K562 (cell line): Measurements from ENCODE around the gene SOS2. TPM values are rescaled to one million over a fixed set of nuclear protein-coding genes. Genes with fewer than 3 reads are reported as not detected.

Experiments used
- ATAC-seq: fragments of 200-7000 bp; cut with Tn5 transposase; 3 replicates; pipeline ENCODE4 v1.9.1; 2020; ENCODE audit warnings: moderate library complexity
- BruUV-seq: library from RNA; stranded (reverse); fragments of 400-500 nt; replicated peaks from 2 replicates; lab custom pipeline; 2021; lab: Mats Ljungman, UMichigan
- CTCF ChIA-PET: fragments of 300-600 bp; formaldehyde crosslinking; extraction: SDS; loops from one replicate; lab custom pipeline; 2021; ENCODE audit warnings: low intra/inter-chr PET ratio; lab: Yijun Ruan, JAX
- POLR2A ChIA-PET: fragments of 300-600, 350-650 bp; sonication (Branson Sonifier 250); formaldehyde crosslinking; extraction: SDS; loops from one replicate; lab custom pipeline; 2021; ENCODE audit warnings: antibody characterized with exemption, inconsistent platforms; lab: Yijun Ruan, JAX
- DNase-seq, 4 experiments: peaks; one replicate each; pipeline versions ENCODE4 v3.0.0 to v3.0.0-alpha.2; 2011 to 2018; ENCODE audit warnings: low spot score in 3 of 4, mixed read lengths in 3 of 4; ENCODE audit errors: extremely low read depth in 1 of 4
- FAIRE-seq: peaks from 2 replicates; lab custom pipeline; 2011; peaks lifted over from hg19 to GRCh38; lab: Jason Lieb, UNC
- H2AFZ ChIP-seq: 2 replicates; pipeline ENCODE4 v1.6.0; 2011; ENCODE audit warnings: low read depth, low read length, control low read depth, inconsistent platforms
- H3K27ac ChIP-seq: fragments of 200-600 bp; 3 replicates; pipeline ENCODE4 v1.8.0; 2011; ENCODE audit warnings: low read depth, mild to moderate bottlenecking, control low read depth, inconsistent platforms, low read length, moderate library complexity, mixed read lengths; ENCODE audit errors: extremely low read depth
- H3K27me3 ChIP-seq, 2 experiments: fragments of 300-600 bp in 1 of 2; 2 replicates in 1 of 2; 3 replicates in 1 of 2; pipeline versions ENCODE4 v1.6.0 to v1.8.0; 2011; ENCODE audit warnings: inconsistent platforms in 2 of 2, low read length in 2 of 2, mild to moderate bottlenecking in 1 of 2, mixed read lengths in 1 of 2, moderate library complexity in 1 of 2; ENCODE audit not compliant: control insufficient read depth in 2 of 2, insufficient read depth in 2 of 2
- H3K36me3 ChIP-seq: fragments of 300-600 bp; 3 replicates; pipeline ENCODE4 v1.8.0; 2011; ENCODE audit warnings: mild to moderate bottlenecking, low read length, inconsistent platforms; ENCODE audit not compliant: control insufficient read depth, insufficient read depth
- H3K4me1 ChIP-seq, 2 experiments: fragments of 200-600 bp in 1 of 2; replicated peaks in 1 of 2; 2 replicates in 1 of 2; 3 replicates in 1 of 2; pipeline versions ENCODE4 v1.5.1 to v1.8.0; 2011; ENCODE audit warnings: inconsistent platforms in 2 of 2, low read length in 2 of 2, mild to moderate bottlenecking in 1 of 2, mixed read lengths in 1 of 2, moderate library complexity in 1 of 2; ENCODE audit not compliant: control insufficient read depth in 2 of 2, insufficient read depth in 2 of 2
- H3K4me2 ChIP-seq: 2 replicates; pipeline ENCODE4 v1.6.1; 2011; ENCODE audit warnings: low read length, control low read depth, inconsistent platforms, mixed read lengths; ENCODE audit not compliant: insufficient read depth
- H3K4me3 ChIP-seq: fragments of 200-600 bp; sonication (generic), shearing (Covaris generic); 2 replicates; pipeline ENCODE4 v1.5.1; 2016; ENCODE audit warnings: control low read depth, inconsistent platforms
- H3K79me2 ChIP-seq: fragments of 200-600 bp; 3 replicates; pipeline ENCODE4 v1.8.0; 2011; ENCODE audit warnings: low read length, inconsistent platforms; ENCODE audit not compliant: control insufficient read depth, insufficient read depth
- H3K9ac ChIP-seq, 2 experiments: 2 replicates each; pipeline versions ENCODE4 v1.6.0 to v1.6.1; 2011; ENCODE audit warnings: low read depth in 2 of 2, low read length in 2 of 2, control low read depth in 1 of 2, inconsistent platforms in 1 of 2, mild to moderate bottlenecking in 1 of 2, mixed read lengths in 1 of 2; ENCODE audit not compliant: insufficient read depth in 1 of 2
- H3K9me1 ChIP-seq: one replicate; pipeline ENCODE4 v1.6.0; 2011; ENCODE audit warnings: inconsistent platforms, mild to moderate bottlenecking, low read length, moderate library complexity; ENCODE audit not compliant: control insufficient read depth, insufficient read depth
- H3K9me3 ChIP-seq: replicated peaks from 2 replicates; pipeline ENCODE4 v1.5.1; 2011; ENCODE audit warnings: low read depth, low read length, inconsistent platforms; ENCODE audit not compliant: control insufficient read depth, insufficient read depth
- H4K20me1 ChIP-seq: replicated peaks from 2 replicates; pipeline ENCODE4 v1.6.1; 2011; ENCODE audit warnings: low read length, inconsistent platforms, mixed read lengths; ENCODE audit not compliant: control insufficient read depth, insufficient read depth
- ARNT ChIP-seq, 2 experiments: fragments of 450-650 bp; IDR thresholded peaks; 2 replicates each; pipeline ENCODE4 v1.6.1; 2016; ENCODE audit warnings: mild to moderate bottlenecking in 1 of 2
- CCAR2 ChIP-seq: fragments of 200-400 bp; formaldehyde crosslinking; IDR thresholded peaks from 2 replicates; pipeline ENCODE4 v1.6.1; 2017; ENCODE audit warnings: mild to moderate bottlenecking, low read depth, low read length
- FOXK1 ChIP-seq: sonication (generic); formaldehyde crosslinking; IDR thresholded peaks from 2 replicates; pipeline ENCODE4 v1.8.0; 2022; ENCODE audit warnings: missing genetic modification reagents, mild to moderate bottlenecking, borderline replicate concordance
- MAFG ChIP-seq: fragments of 450-650 bp; conservative IDR thresholded peaks from 2 replicates; pipeline ENCODE4 v1.6.1; 2016; ENCODE audit warnings: missing genetic modification characterization, missing compliant biosample characterization
- OTX1 ChIP-seq: fragments of 450-650 bp; formaldehyde crosslinking; IDR thresholded peaks from 2 replicates; pipeline ENCODE4 v1.4.0; 2022; ENCODE audit warnings: mild to moderate bottlenecking
- PPARD ChIP-seq: fragments of 250-450 bp; sonication (Bioruptor Pico); IDR thresholded peaks from 2 replicates; pipeline ENCODE4 v1.8.0; 2022; ENCODE audit warnings: inconsistent platforms, mild to moderate bottlenecking, moderate library complexity
- TEAD1 ChIP-seq, 2 experiments: fragments of 450-650 bp in 1 of 2; sonication (generic) in 1 of 2; formaldehyde crosslinking; IDR thresholded peaks; 2 replicates each; pipeline versions ENCODE4 v1.4.0 to v1.8.0; 2020 to 2022; ENCODE audit warnings: mild to moderate bottlenecking in 2 of 2, missing genetic modification reagents in 1 of 2
- USF1 ChIP-seq: sonication (generic); formaldehyde crosslinking; IDR thresholded peaks from 2 replicates; pipeline ENCODE4 v1.9.0; 2022; ENCODE audit warnings: mild to moderate bottlenecking, missing genetic modification reagents
- ZNF354B ChIP-seq: fragments of 250-450 bp; sonication (Bioruptor Pico); IDR thresholded peaks from 2 replicates; pipeline ENCODE4 v1.4.0; 2020
- WGBS: fragments of 100-300 bp; shearing (Covaris generic); methylation state at CpG from one replicate; pipeline ENCODE4 v1.1.6; 2016; ENCODE audit warnings: low coverage, mixed read lengths; ENCODE audit not compliant: insufficient coverage; ENCODE audit errors: missing lambda C conversion rate; 5-methylcytosine and 5-hydroxymethylcytosine counted together
- in situ Hi-C: fragments of 300-500 bp; cut with MboI; formaldehyde crosslinking; loops from 4 replicates; pipeline ENCODE4 v1.15.0; 2018; ENCODE audit warnings: inconsistent platforms, mixed read lengths
- intact Hi-C: fragments of 100-400 bp; cut with micrococcal nuclease; formaldehyde crosslinking; loops from 2 replicates; pipeline ENCODE4 v1.14.2; 2022
- polyA plus RNA-seq, 8 experiments: library from polyadenylated mRNA; depleted of rRNA in 4 of 8; stranded (reverse) in 5 of 8; unstranded in 3 of 8; fragments of >200 nt; fragmentation: Nextera tagmentation in 2 of 8; fragmentation: Illumina TruSeq in 1 of 8; extraction: Ambion mirVana in 2 of 8; extraction: Trizol in 1 of 8; gene quantifications; 2 replicates each; pipeline versions ENCODE4 v1.2.1 to v1.2.3, GENCODE V29; 2011 to 2014; ENCODE audit warnings: inconsistent platforms in 1 of 8, missing spikeins in 1 of 8
- total RNA-seq, 7 experiments: library from RNA; depleted of rRNA in 6 of 7; stranded (reverse); fragments of >200 nt in 6 of 7; fragmentation: Illumina TruSeq in 2 of 7; extraction: Trizol in 2 of 7; gene quantifications; 2 replicates each; pipeline versions ENCODE4 v1.2.1 to v1.2.3, GENCODE V29; 2011 to 2021; ENCODE audit warnings: low replicate concordance in 1 of 7
- TF ChIP-seq, protein P1 (sequence below), 3 experiments: fragments of 200-800 bp in 1 of 3; fragments of 250-450 bp in 1 of 3; fragments of 450-650 bp in 1 of 3; sonication (Bioruptor Pico) in 1 of 3; sonication (Bioruptor generic) in 1 of 3; formaldehyde crosslinking in 1 of 3; IDR thresholded peaks; 2 replicates each; pipeline versions ENCODE4 v1.6.1 to v1.8.0; 2016 to 2022; ENCODE audit warnings: mild to moderate bottlenecking in 2 of 3, missing genetic modification characterization in 2 of 3, missing compliant biosample characterization in 1 of 3, moderate library complexity in 1 of 3
- TF ChIP-seq, protein P2 (sequence below): IDR thresholded peaks from 2 replicates; pipeline ENCODE4 v1.6.1; 2011; ENCODE audit not compliant: insufficient read length; ENCODE audit errors: extremely low read depth

Gene SOS2
- total and polyA plus RNA-seq, 9 of the 15 experiments (the other 6 are each of a cell fraction or from before 2014, with no cell fraction given): 2.2 to 13.1 (median 10.5) TPM

GRCh38 chr14:50106178-50106577 is 125.2 kb downstream of the SOS2 start:
- Histone ChIP-seq H3K4me1 (no peaks in the 10 kb centered on the region), H3K4me3 (no peak overlapping the region), H3K27ac (no peak overlapping the region), H3K9me1 (no peaks in the 10 kb centered on the region), H3K4me2 (no peak overlapping the region), H2AFZ (no peak overlapping the region), H4K20me1 (no peaks in the 10 kb centered on the region), H3K9me3 (no peaks in the 10 kb centered on the region), H3K27me3 (no peaks in the 10 kb centered on the region), H3K79me2 (no peaks in the 10 kb centered on the region), H3K9ac (no peak overlapping the region), H3K36me3 (peaks cover 31% of the 10 kb centered on the region; the same call in 2 of the 3 replicates)
- ATAC-seq (no peak), FAIRE-seq (no peak), DNase-seq (no peak)
- CTCF ChIA-PET: interaction anchor here (0.6 to 2.8 kb wide), 6 partner anchors 207 to 472 kb away, joined by 3 to 17 read pairs (median 6); no protein-coding TSS in a partner anchor
- intact Hi-C loops (no loop called here), in situ Hi-C loops (loop anchor here (25.0 kb wide), 1 partner anchor 469 kb away; the partner anchor contains the start of gene DNAAF2)
- POLR2A ChIA-PET: interaction anchor here (1.3 kb wide), 1 partner anchor 10 kb away, joined by 7 read pairs; the partner anchor contains the start of gene VCPKMT
- no TSS peak for BruUV-seq
- 49% methylated on average over 2 of the region's 4 CpGs for WGBS
- TF ChIP-seq MAFG: no peak
- no peak for TF ChIP-seq OTX1 (CRISPR knock-in tag)
- no peak for TF ChIP-seq PPARD (CRISPR knock-in tag)
- no peak for TF ChIP-seq ZNF354B
- TF ChIP-seq FOXK1 (CRISPR knock-in tag): no peak
- TF ChIP-seq, protein P1, sequence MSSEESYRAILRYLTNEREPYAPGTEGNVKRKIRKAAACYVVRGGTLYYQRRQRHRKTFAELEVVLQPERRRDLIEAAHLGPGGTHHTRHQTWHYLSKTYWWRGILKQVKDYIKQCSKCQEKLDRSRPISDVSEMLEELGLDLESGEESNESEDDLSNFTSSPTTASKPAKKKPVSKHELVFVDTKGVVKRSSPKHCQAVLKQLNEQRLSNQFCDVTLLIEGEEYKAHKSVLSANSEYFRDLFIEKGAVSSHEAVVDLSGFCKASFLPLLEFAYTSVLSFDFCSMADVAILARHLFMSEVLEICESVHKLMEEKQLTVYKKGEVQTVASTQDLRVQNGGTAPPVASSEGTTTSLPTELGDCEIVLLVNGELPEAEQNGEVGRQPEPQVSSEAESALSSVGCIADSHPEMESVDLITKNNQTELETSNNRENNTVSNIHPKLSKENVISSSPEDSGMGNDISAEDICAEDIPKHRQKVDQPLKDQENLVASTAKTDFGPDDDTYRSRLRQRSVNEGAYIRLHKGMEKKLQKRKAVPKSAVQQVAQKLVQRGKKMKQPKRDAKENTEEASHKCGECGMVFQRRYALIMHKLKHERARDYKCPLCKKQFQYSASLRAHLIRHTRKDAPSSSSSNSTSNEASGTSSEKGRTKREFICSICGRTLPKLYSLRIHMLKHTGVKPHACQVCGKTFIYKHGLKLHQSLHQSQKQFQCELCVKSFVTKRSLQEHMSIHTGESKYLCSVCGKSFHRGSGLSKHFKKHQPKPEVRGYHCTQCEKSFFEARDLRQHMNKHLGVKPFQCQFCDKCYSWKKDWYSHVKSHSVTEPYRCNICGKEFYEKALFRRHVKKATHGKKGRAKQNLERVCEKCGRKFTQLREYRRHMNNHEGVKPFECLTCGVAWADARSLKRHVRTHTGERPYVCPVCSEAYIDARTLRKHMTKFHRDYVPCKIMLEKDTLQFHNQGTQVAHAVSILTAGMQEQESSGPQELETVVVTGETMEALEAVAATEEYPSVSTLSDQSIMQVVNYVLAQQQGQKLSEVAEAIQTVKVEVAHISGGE (CRISPR knock-in tag; IDR thresholded peaks at IDR 0.05): no peak
- no peak for TF ChIP-seq CCAR2
- no peak for TF ChIP-seq USF1 (CRISPR knock-in tag)
- TF ChIP-seq ARNT (IDR thresholded peaks at IDR 0.05): no peak
- TF ChIP-seq, protein P2, sequence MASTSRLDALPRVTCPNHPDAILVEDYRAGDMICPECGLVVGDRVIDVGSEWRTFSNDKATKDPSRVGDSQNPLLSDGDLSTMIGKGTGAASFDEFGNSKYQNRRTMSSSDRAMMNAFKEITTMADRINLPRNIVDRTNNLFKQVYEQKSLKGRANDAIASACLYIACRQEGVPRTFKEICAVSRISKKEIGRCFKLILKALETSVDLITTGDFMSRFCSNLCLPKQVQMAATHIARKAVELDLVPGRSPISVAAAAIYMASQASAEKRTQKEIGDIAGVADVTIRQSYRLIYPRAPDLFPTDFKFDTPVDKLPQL: no peak
- TF ChIP-seq TEAD1 (CRISPR knock-in tag; IDR thresholded peaks at IDR 0.05): no peak
